C4-2B (cell line): ENCODE results near the gene BMP7.

Source experiments
- CTCF ChIP-seq: fragments of 450-650 bp; conservative IDR thresholded peaks from 2 replicates; pipeline ENCODE4 v1.5.1; 2017; ENCODE audit warnings: mild to moderate bottlenecking
- ZFX ChIP-seq: fragments of 450-650 bp; IDR thresholded peaks from 2 replicates; pipeline ENCODE4 v1.6.1; 2017

- TF ChIP-seq CTCF (no peak), ZFX (no peak)
These were observed 47.3 kb downstream of the BMP7 start for GRCh38 chr20:57219071-57219677.
